SK-N-MC (cell line): Measurements from ENCODE around the gene C12orf42.

ENCODE experiments used
- EZH2 ChIP-seq: fragments of 200-600 bp; sonication (generic); IDR thresholded peaks from one replicate; pipeline ENCODE4 v1.6.1; 2017; ENCODE audit warnings: antibody characterized with exemption
- POLR2AphosphoS5 ChIP-seq: IDR thresholded peaks from 2 replicates; pipeline ENCODE4 v1.6.1; 2012; ENCODE audit warnings: mild to moderate bottlenecking, low read depth, low read length, borderline replicate concordance

DNA sequence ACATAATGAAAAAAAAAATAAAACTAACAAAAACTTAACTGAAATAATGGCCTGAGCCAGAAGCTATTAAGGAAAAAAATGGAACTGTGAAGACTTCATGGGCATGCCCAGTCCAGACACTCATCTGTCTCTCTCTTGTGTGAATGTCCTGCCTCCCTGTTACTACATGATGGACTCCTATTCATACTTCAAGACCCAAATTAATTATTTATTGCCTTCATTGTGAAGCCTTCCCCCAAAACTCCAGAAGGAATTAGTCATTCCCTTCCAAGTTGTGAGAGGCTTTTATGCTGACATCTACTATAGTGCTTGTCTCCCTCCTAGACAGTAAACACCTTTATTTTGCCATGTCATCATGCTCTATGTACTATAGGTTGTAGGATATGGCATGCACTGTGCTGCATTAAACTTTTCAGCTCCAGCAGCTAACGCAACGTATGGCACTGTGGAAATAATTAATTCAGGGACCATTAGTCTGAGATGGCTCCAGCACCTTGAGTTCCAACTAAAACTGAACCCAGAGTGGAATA, 25.0 kb upstream of the C12orf42 start:
- TF ChIP-seq POLR2AphosphoS5 (no peak), EZH2 (no peak)
